ENCODE results near the gene SLC9A9. TPM values are rescaled to one million over a fixed set of nuclear protein-coding genes. Genes with fewer than 3 reads are reported as not detected.

Gene SLC9A9
- total RNA-seq, 2 donors from 2014 or later: 4.3 to 5.2 TPM

GRCh38 chr3:143402602-143403001 is 445.7 kb downstream of the SLC9A9 start:
- Mint-ChIP-seq H3K4me3 (no peak overlapping the region), H3K9me3 (peaks cover 0 to 2% of the 10 kb centered on the region in 2 donors), H3K36me3 (ENCODE audit: insufficient read depth in 2 of 2) (peaks cover 1% of the 10 kb centered on the region in 2 donors), H3K27ac (peak overlapping the region; percentile 77), H3K4me1 (ENCODE audit: low read depth) (no peaks in the 10 kb centered on the region), H3K27me3 (ENCODE audit: low read depth) (no peaks in the 10 kb centered on the region)
- ATAC-seq (replicated peaks in 1 of 2): no peak
- no peak for DNase-seq

GRCh38 chr3:143396790-143397189 is 451.5 kb downstream of the SLC9A9 start:
- Mint-ChIP-seq H3K4me3 (no peak overlapping the region), H3K4me1 (ENCODE audit: low read depth) (no peaks in the 10 kb centered on the region), H3K9me3 (peaks cover 2 to 9% of the 10 kb centered on the region in 2 donors), H3K36me3 (ENCODE audit: insufficient read depth in 2 of 2) (peaks cover 4% of the 10 kb centered on the region in 2 donors), H3K27me3 (ENCODE audit: low read depth) (no peaks in the 10 kb centered on the region), H3K27ac (no peak overlapping the region)
- DNase-seq: no peak
- ATAC-seq (replicated peaks in 1 of 2): no peak

- H3K27me3 Mint-ChIP-seq (ENCODE audit: low read depth): no peaks in the 10 kb centered on the region
- no peak overlapping the region for H3K4me3 Mint-ChIP-seq
- H3K36me3 Mint-ChIP-seq (ENCODE audit: insufficient read depth in 2 of 2): peaks cover 1 to 4% of the 10 kb centered on the region in 2 donors
- no peaks in the 10 kb centered on the region for H3K4me1 Mint-ChIP-seq (ENCODE audit: low read depth)
- DNase-seq (no peak), ATAC-seq (replicated peaks in 1 of 2) (no peak)
- H3K27ac Mint-ChIP-seq: no peak overlapping the region
- peaks cover 2 to 6% of the 10 kb centered on the region in 2 donors for H3K9me3 Mint-ChIP-seq
Observed at GRCh38 chr3:143389388-143389787, 458.9 kb downstream of the SLC9A9 start.

GRCh38 chr3:143387425-143387824 is 460.8 kb downstream of the SLC9A9 start:
- ATAC-seq (replicated peaks in 1 of 2): no peak
- no peaks in the 10 kb centered on the region for H3K4me1 Mint-ChIP-seq (ENCODE audit: low read depth)
- peaks cover 0 to 1% of the 10 kb centered on the region in 2 donors for H3K36me3 Mint-ChIP-seq (ENCODE audit: insufficient read depth in 2 of 2)
- H3K9me3 Mint-ChIP-seq: peaks cover 0 to 2% of the 10 kb centered on the region in 2 donors
- H3K27ac Mint-ChIP-seq: no peak overlapping the region
- H3K27me3 Mint-ChIP-seq (ENCODE audit: low read depth): no peaks in the 10 kb centered on the region
- no peak overlapping the region for H3K4me3 Mint-ChIP-seq
- DNase-seq: no peak

- no peak for ATAC-seq (replicated peaks in 1 of 2)
- no peaks in the 10 kb centered on the region for H3K4me1 Mint-ChIP-seq (ENCODE audit: low read depth)
Observed at GRCh38 chr3:143384076-143384475, 464.2 kb downstream of the SLC9A9 start.

GRCh38 chr3:143383421-143383820 is 464.8 kb downstream of the SLC9A9 start:
- ATAC-seq (replicated peaks in 1 of 2) (no peak), DNase-seq (no peak)
- Mint-ChIP-seq H3K9me3 (peaks cover 2 to 3% of the 10 kb centered on the region in 2 donors), H3K4me3 (no peak overlapping the region), H3K27ac (no peak overlapping the region), H3K27me3 (ENCODE audit: low read depth) (no peaks in the 10 kb centered on the region), H3K36me3 (ENCODE audit: insufficient read depth in 2 of 2) (peaks cover 2 to 5% of the 10 kb centered on the region in 2 donors), H3K4me1 (ENCODE audit: low read depth) (peaks cover 4% of the 10 kb centered on the region)

More at GRCh38 chr3:143384076-143384475, 464.2 kb downstream of the SLC9A9 start:
- Mint-ChIP-seq H3K27ac (no peak overlapping the region), H3K27me3 (ENCODE audit: low read depth) (no peaks in the 10 kb centered on the region), H3K36me3 (ENCODE audit: insufficient read depth in 2 of 2) (peaks cover 2 to 5% of the 10 kb centered on the region in 2 donors), H3K9me3 (peaks cover 2 to 3% of the 10 kb centered on the region in 2 donors), H3K4me3 (no peak overlapping the region)
- DNase-seq: no peak

GRCh38 chr3:143382816-143383215 is 465.5 kb downstream of the SLC9A9 start:
- no peaks in the 10 kb centered on the region for H3K27me3 Mint-ChIP-seq (ENCODE audit: low read depth)
- ATAC-seq (replicated peaks in 1 of 2): no peak
- no peak overlapping the region for H3K4me3 Mint-ChIP-seq
- no peak for DNase-seq
- H3K36me3 Mint-ChIP-seq (ENCODE audit: insufficient read depth in 2 of 2): peaks cover 2 to 5% of the 10 kb centered on the region in 2 donors
- no peak overlapping the region for H3K27ac Mint-ChIP-seq
- peaks cover 2 to 3% of the 10 kb centered on the region in 2 donors for H3K9me3 Mint-ChIP-seq
- peaks cover 6% of the 10 kb centered on the region for H3K4me1 Mint-ChIP-seq (ENCODE audit: low read depth)

GRCh38 chr3:143380449-143380848 is 467.8 kb downstream of the SLC9A9 start:
- peaks cover 6% of the 10 kb centered on the region for H3K4me1 Mint-ChIP-seq (ENCODE audit: low read depth)

GRCh38 chr3:143375698-143376097 is 472.6 kb downstream of the SLC9A9 start:
- Mint-ChIP-seq H3K36me3 (ENCODE audit: insufficient read depth in 2 of 2) (peaks cover 0 to 1% of the 10 kb centered on the region in 2 donors), H3K27ac (no peak overlapping the region), H3K9me3 (no peaks in the 10 kb centered on the region), H3K4me1 (ENCODE audit: low read depth) (peaks cover 6% of the 10 kb centered on the region), H3K27me3 (ENCODE audit: low read depth) (no peaks in the 10 kb centered on the region), H3K4me3 (no peak overlapping the region)
- DNase-seq (no peak), ATAC-seq (replicated peaks in 1 of 2) (no peak)

More at GRCh38 chr3:143380449-143380848, 467.8 kb downstream of the SLC9A9 start:
- H3K36me3 Mint-ChIP-seq (ENCODE audit: insufficient read depth in 2 of 2): peaks cover 2 to 5% of the 10 kb centered on the region in 2 donors
- H3K27me3 Mint-ChIP-seq (ENCODE audit: low read depth): no peaks in the 10 kb centered on the region
- DNase-seq (no peak), ATAC-seq (replicated peaks in 1 of 2) (no peak)
- no peak overlapping the region for H3K4me3 Mint-ChIP-seq
- H3K27ac Mint-ChIP-seq: no peak overlapping the region
- H3K9me3 Mint-ChIP-seq: peaks cover 2 to 3% of the 10 kb centered on the region in 2 donors

- DNase-seq: no peak
- H3K9me3 Mint-ChIP-seq: no peaks in the 10 kb centered on the region
- no peak overlapping the region for H3K4me3 Mint-ChIP-seq
- peaks cover 13% of the 10 kb centered on the region for H3K4me1 Mint-ChIP-seq (ENCODE audit: low read depth)
- H3K27me3 Mint-ChIP-seq (ENCODE audit: low read depth): no peaks in the 10 kb centered on the region
- ATAC-seq (replicated peaks in 1 of 2): no peak
- H3K27ac Mint-ChIP-seq: no peak overlapping the region
- peaks cover 0 to 1% of the 10 kb centered on the region in 2 donors for H3K36me3 Mint-ChIP-seq (ENCODE audit: insufficient read depth in 2 of 2)
Observed at GRCh38 chr3:143367171-143367570, 481.1 kb downstream of the SLC9A9 start.

GRCh38 chr3:143366672-143367071 is 481.6 kb downstream of the SLC9A9 start:
- DNase-seq (no peak), ATAC-seq (replicated peaks in 1 of 2) (no peak)
- Mint-ChIP-seq H3K4me1 (ENCODE audit: low read depth) (peaks cover 18% of the 10 kb centered on the region), H3K36me3 (ENCODE audit: insufficient read depth in 2 of 2) (peaks cover 0 to 1% of the 10 kb centered on the region in 2 donors), H3K9me3 (no peaks in the 10 kb centered on the region), H3K4me3 (no peak overlapping the region), H3K27ac (no peak overlapping the region), H3K27me3 (ENCODE audit: low read depth) (no peaks in the 10 kb centered on the region)

GRCh38 chr3:143363949-143364348 is 484.3 kb downstream of the SLC9A9 start:
- no peak for ATAC-seq (replicated peaks in 1 of 2)
- peaks cover 23% of the 10 kb centered on the region for H3K4me1 Mint-ChIP-seq (ENCODE audit: low read depth)
- H3K36me3 Mint-ChIP-seq (ENCODE audit: insufficient read depth in 2 of 2): peaks cover 0 to 1% of the 10 kb centered on the region in 2 donors
- DNase-seq: no peak
- no peak overlapping the region for H3K27ac Mint-ChIP-seq
- H3K27me3 Mint-ChIP-seq (ENCODE audit: low read depth): no peaks in the 10 kb centered on the region
- H3K9me3 Mint-ChIP-seq: no peaks in the 10 kb centered on the region
- H3K4me3 Mint-ChIP-seq: no peak overlapping the region

- H3K27me3 Mint-ChIP-seq (ENCODE audit: low read depth): no peaks in the 10 kb centered on the region
- DNase-seq (no peak), ATAC-seq (replicated peaks in 1 of 2) (no peak)
- H3K4me3 Mint-ChIP-seq: peak overlapping the region; percentile 7 to 69
- peaks cover 0 to 1% of the 10 kb centered on the region in 2 donors for H3K36me3 Mint-ChIP-seq (ENCODE audit: insufficient read depth in 2 of 2)
- peaks cover 23% of the 10 kb centered on the region for H3K4me1 Mint-ChIP-seq (ENCODE audit: low read depth)
- H3K27ac Mint-ChIP-seq: peak overlapping the region; percentile 55
- no peaks in the 10 kb centered on the region for H3K9me3 Mint-ChIP-seq
Observed at GRCh38 chr3:143363276-143363675, 485.0 kb downstream of the SLC9A9 start.
